HCT116 (cell line): Measurements from ENCODE around the gene TRAF3. TPM values are rescaled to one million over a fixed set of nuclear protein-coding genes. Genes with fewer than 3 reads are reported as not detected.

ENCODE experiments used
- ATAC-seq: fragments of 200-7000 bp; cut with Tn5 transposase; 2 replicates; pipeline ENCODE4 v1.9.1; 2020; ENCODE audit warnings: mild to moderate bottlenecking, moderate library complexity
- BruUV-seq: library from RNA; stranded (reverse); fragments of 400-500 nt; replicated peaks from 2 replicates; lab custom pipeline; 2021; lab: Mats Ljungman, UMichigan
- CTCF ChIA-PET: fragments of 300-600 bp; sonication (Branson Sonifier 250); formaldehyde crosslinking; loops from one replicate; lab custom pipeline; 2021; ENCODE audit warnings: antibody characterized with exemption; lab: Charles Lee
- POLR2A ChIA-PET: fragments of 300-600, 350-600 bp; sonication (Branson Sonifier 250); formaldehyde crosslinking; loops from one replicate; lab custom pipeline; 2021; ENCODE audit warnings: antibody characterized with exemption; lab: Charles Lee
- RAD21 ChIA-PET, 2 experiments: fragments of 300-600 bp; sonication (Branson Sonifier 250); formaldehyde crosslinking; loops; one replicate each; lab custom pipeline; 2023; ENCODE audit warnings: low total read pairs in 2 of 2; ENCODE audit not compliant: uncharacterized antibody in 2 of 2, unreplicated experiment in 2 of 2, low non-redundant PET in 1 of 2; lab: Charles Lee
- DNase-seq: peaks from one replicate; pipeline ENCODE4 v3.0.0-alpha.2; 2010; ENCODE audit warnings: low read depth, low spot score
- H2AFZ ChIP-seq: fragments of 200-600 bp; shearing (Covaris generic), sonication (generic); 2 replicates; pipeline ENCODE4 v1.6.1; 2017; ENCODE audit warnings: low read depth, mixed run types, mixed read lengths, antibody characterized with exemption, low read length; ENCODE audit not compliant: poor library complexity, severe bottlenecking
- H3K27ac ChIP-seq: 2 replicates; pipeline ENCODE4 v1.5.1; 2012; ENCODE audit warnings: low read depth, low read length
- H3K27me3 ChIP-seq: fragments of 200-600 bp; sonication (generic); 2 replicates; pipeline ENCODE4 v1.6.1; 2016; ENCODE audit warnings: mixed run types, low read length, mixed read lengths; ENCODE audit not compliant: insufficient read depth
- H3K36me3 ChIP-seq, 2 experiments: fragments of 200-500 bp in 1 of 2; fragments of 200-600 bp in 1 of 2; sonication (Bioruptor generic) in 1 of 2; sonication (generic) in 1 of 2; 2 replicates each; pipeline versions ENCODE4 v1.5.1 to v1.6.1; 2014 to 2016; ENCODE audit warnings: low read length in 2 of 2, inconsistent platforms in 1 of 2, mixed read lengths in 1 of 2, mixed run types in 1 of 2; ENCODE audit not compliant: insufficient read depth in 2 of 2, control insufficient read depth in 1 of 2
- H3K4me1 ChIP-seq, 2 experiments: fragments of 200-600 bp in 1 of 2; sonication (generic) in 1 of 2; 2 replicates each; pipeline versions ENCODE4 v1.5.1 to v1.6.1; 2012 to 2017; ENCODE audit warnings: low read length in 2 of 2, inconsistent platforms in 1 of 2, mild to moderate bottlenecking in 1 of 2, mixed read lengths in 1 of 2, mixed run types in 1 of 2, moderate library complexity in 1 of 2; ENCODE audit not compliant: insufficient read depth in 2 of 2, control insufficient read depth in 1 of 2
- H3K4me2 ChIP-seq: fragments of 200-600 bp; sonication (generic); 2 replicates; pipeline ENCODE4 v1.6.1; 2017; ENCODE audit warnings: mixed run types, low read length, mixed read lengths
- H3K4me3 ChIP-seq, 2 experiments: fragments of 200-600 bp in 1 of 2; sonication (generic) in 1 of 2; replicated peaks in 1 of 2; 2 replicates each; pipeline ENCODE4 v1.5.1; 2011 to 2016; ENCODE audit warnings: low read length in 2 of 2, control low read depth in 1 of 2, low read depth in 1 of 2, mild to moderate bottlenecking in 1 of 2, mixed read lengths in 1 of 2, mixed run types in 1 of 2
- H3K79me2 ChIP-seq: fragments of 200-600 bp; sonication (generic); 2 replicates; pipeline ENCODE4 v1.6.1; 2017; ENCODE audit warnings: mild to moderate bottlenecking, mixed run types, low read length, moderate library complexity, mixed read lengths; ENCODE audit not compliant: insufficient read depth
- H3K9ac ChIP-seq: fragments of 200-600 bp; sonication (generic); 2 replicates; pipeline ENCODE4 v1.6.1; 2016; ENCODE audit warnings: low read length, mixed read lengths
- H3K9me2 ChIP-seq: fragments of 200-600 bp; sonication (generic), shearing (Covaris generic); 2 replicates; pipeline ENCODE4 v1.6.1; 2017; ENCODE audit warnings: mixed run types, mild to moderate bottlenecking, moderate library complexity; ENCODE audit not compliant: insufficient read depth
- H3K9me3 ChIP-seq, 2 experiments: fragments of 200-500 bp in 1 of 2; fragments of 200-600 bp in 1 of 2; sonication (Bioruptor generic) in 1 of 2; sonication (generic) in 1 of 2; 2 replicates each; pipeline ENCODE4 v1.6.1; 2014 to 2017; ENCODE audit warnings: low read length in 2 of 2, mixed read lengths in 2 of 2, inconsistent platforms in 1 of 2, low read depth in 1 of 2, mild to moderate bottlenecking in 1 of 2, mixed run types in 1 of 2, moderate library complexity in 1 of 2; ENCODE audit not compliant: control insufficient read depth in 1 of 2, insufficient read depth in 1 of 2
- H4K20me1 ChIP-seq: fragments of 200-600 bp; sonication (generic), shearing (Covaris generic); 2 replicates; pipeline ENCODE4 v1.6.1; 2017; ENCODE audit warnings: mixed run types, mild to moderate bottlenecking, moderate library complexity; ENCODE audit not compliant: insufficient read depth
- CBX3 ChIP-seq: IDR thresholded peaks from 2 replicates; pipeline ENCODE4 v1.6.1; 2012; ENCODE audit warnings: low read depth
- CEBPB ChIP-seq: IDR thresholded peaks from 2 replicates; pipeline ENCODE4 v1.6.1; 2012; ENCODE audit warnings: low read depth
- CTCF ChIP-seq, 3 experiments: fragments of 200-600 bp in 1 of 3; sonication (generic) in 1 of 3; IDR thresholded peaks in 2 of 3; conservative IDR thresholded peaks in 1 of 3; 2 replicates each; pipeline ENCODE4 v1.5.1; 2012 to 2017; ENCODE audit warnings: low read depth in 2 of 3, low read length in 2 of 3, antibody characterized with exemption in 1 of 3, borderline replicate concordance in 1 of 3, control low read depth in 1 of 3, mild to moderate bottlenecking in 1 of 3, mixed read lengths in 1 of 3, mixed run types in 1 of 3, moderate library complexity in 1 of 3; ENCODE audit not compliant: insufficient read depth in 1 of 3
- EGR1 ChIP-seq: IDR thresholded peaks from 2 replicates; pipeline ENCODE4 v1.6.1; 2012; ENCODE audit warnings: low read depth
- ELF1 ChIP-seq: IDR thresholded peaks from 2 replicates; pipeline ENCODE4 v1.6.1; 2012; ENCODE audit warnings: low read depth, borderline replicate concordance
- EZH2 ChIP-seq: fragments of 200-600 bp; sonication (generic); IDR thresholded peaks from 2 replicates; pipeline ENCODE4 v1.6.1; 2017; ENCODE audit warnings: antibody characterized with exemption, mixed run types
- POLR2A ChIP-seq: IDR thresholded peaks from 2 replicates; pipeline ENCODE4 v1.7.0; 2011; ENCODE audit warnings: borderline replicate concordance; ENCODE audit not compliant: insufficient read depth, insufficient read length; ENCODE audit errors: extremely low read depth
- POLR2AphosphoS5 ChIP-seq: IDR thresholded peaks from 2 replicates; pipeline ENCODE4 v1.6.1; 2011; ENCODE audit warnings: mild to moderate bottlenecking, low read depth, low read length, moderate library complexity
- RAD21 ChIP-seq: IDR thresholded peaks from 2 replicates; pipeline ENCODE4 v1.6.1; 2012; ENCODE audit warnings: low read depth, mild to moderate bottlenecking
- SIN3A ChIP-seq: IDR thresholded peaks from 2 replicates; pipeline ENCODE4 v1.6.1; 2012; ENCODE audit warnings: low read depth
- SP1 ChIP-seq: IDR thresholded peaks from 2 replicates; pipeline ENCODE4 v1.6.1; 2012; ENCODE audit warnings: low read depth
- SRF ChIP-seq: IDR thresholded peaks from 2 replicates; pipeline ENCODE4 v1.6.1; 2012; ENCODE audit warnings: low read depth
- YY1 ChIP-seq: IDR thresholded peaks from 2 replicates; pipeline ENCODE4 v1.6.1; 2011; ENCODE audit warnings: low read length, low read depth, moderate library complexity, mild to moderate bottlenecking; ENCODE audit not compliant: insufficient replicate concordance; ENCODE audit errors: extremely low read depth
- ZFX ChIP-seq: fragments of 450-650 bp; IDR thresholded peaks from 2 replicates; pipeline ENCODE4 v1.6.1; 2017
- ZNF274 ChIP-seq: fragments of 200-500 bp; sonication (Bioruptor generic); IDR thresholded peaks from 2 replicates; pipeline ENCODE4 v1.6.1; 2014; ENCODE audit warnings: mild to moderate bottlenecking, low read depth, low read length, inconsistent platforms
- intact Hi-C: fragments of 100-400 bp; cut with micrococcal nuclease; formaldehyde crosslinking; loops from 2 replicates; pipeline ENCODE4 v1.10.0; 2022
- total RNA-seq: library from RNA; stranded (reverse); gene quantifications from one replicate; pipeline ENCODE4 v1.2.1, GENCODE V29; 2021; ENCODE audit not compliant: unreplicated experiment
- TF ChIP-seq, protein P1 (sequence below): IDR thresholded peaks from 2 replicates; pipeline ENCODE4 v1.6.1; 2011; ENCODE audit warnings: mild to moderate bottlenecking, low read length, moderate library complexity; ENCODE audit not compliant: insufficient replicate concordance; ENCODE audit errors: extremely low read depth
- TF ChIP-seq, protein P2 (sequence below): IDR thresholded peaks from 2 replicates; pipeline ENCODE4 v1.6.1; 2012

Gene TRAF3
- total RNA-seq, 1 experiment from 2014 or later, result 32.1 TPM

DNA sequence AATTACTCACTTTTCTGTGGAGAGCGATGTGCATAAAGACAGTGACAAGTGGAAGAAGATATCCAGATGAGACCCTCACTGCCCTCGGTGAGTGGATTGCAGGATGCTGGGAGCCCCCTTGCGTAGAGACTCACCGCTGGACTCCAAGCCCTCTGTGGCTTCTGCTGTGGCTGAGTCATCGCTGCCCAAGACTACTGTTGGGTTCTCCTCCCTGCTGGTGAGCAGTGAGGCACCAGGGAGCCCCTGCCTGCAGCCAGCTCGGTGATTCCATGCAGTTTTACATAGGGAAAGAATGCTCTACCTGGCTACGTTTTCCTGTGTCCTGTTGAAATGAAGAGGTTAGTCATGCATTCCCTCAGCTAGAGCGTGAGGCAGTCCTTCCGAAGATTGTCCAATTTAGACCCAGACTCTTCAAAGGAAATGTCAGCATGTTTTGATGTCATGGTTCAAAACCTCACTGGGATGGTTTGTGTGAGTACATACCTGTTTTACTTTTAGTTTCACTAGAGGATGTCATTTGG lies 28.2 kb downstream of the TRAF3 start (continued):
- TF ChIP-seq YY1 (no peak), EGR1 (no peak), CEBPB (0 out of 2 replicates have a peak, but pooled peaks have one; percentile 16), SRF (no peak), POLR2A (no peak), RAD21 (peak; percentile 42; the same call in 1 of the 2 replicates), POLR2AphosphoS5 (no peak), SIN3A (no peak), ZFX (no peak), CBX3 (peak; percentile 91), EZH2 (no peak), SP1 (peak; percentile 62), ELF1 (no peak)
- TF ChIP-seq, protein P1, sequence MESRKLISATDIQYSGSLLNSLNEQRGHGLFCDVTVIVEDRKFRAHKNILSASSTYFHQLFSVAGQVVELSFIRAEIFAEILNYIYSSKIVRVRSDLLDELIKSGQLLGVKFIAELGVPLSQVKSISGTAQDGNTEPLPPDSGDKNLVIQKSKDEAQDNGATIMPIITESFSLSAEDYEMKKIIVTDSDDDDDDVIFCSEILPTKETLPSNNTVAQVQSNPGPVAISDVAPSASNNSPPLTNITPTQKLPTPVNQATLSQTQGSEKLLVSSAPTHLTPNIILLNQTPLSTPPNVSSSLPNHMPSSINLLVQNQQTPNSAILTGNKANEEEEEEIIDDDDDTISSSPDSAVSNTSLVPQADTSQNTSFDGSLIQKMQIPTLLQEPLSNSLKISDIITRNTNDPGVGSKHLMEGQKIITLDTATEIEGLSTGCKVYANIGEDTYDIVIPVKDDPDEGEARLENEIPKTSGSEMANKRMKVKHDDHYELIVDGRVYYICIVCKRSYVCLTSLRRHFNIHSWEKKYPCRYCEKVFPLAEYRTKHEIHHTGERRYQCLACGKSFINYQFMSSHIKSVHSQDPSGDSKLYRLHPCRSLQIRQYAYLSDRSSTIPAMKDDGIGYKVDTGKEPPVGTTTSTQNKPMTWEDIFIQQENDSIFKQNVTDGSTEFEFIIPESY, result no peak
- TF ChIP-seq, protein P2, sequence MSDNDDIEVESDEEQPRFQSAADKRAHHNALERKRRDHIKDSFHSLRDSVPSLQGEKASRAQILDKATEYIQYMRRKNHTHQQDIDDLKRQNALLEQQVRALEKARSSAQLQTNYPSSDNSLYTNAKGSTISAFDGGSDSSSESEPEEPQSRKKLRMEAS, result peak; percentile 11; the same call in 1 of the 2 replicates

GRCh38 chr14:102805941-102806340 lies 28.7 kb downstream of the TRAF3 start:
- POLR2A ChIA-PET, result no interaction called here

More at GRCh38 chr14:102805941-102806340, 28.7 kb downstream of the TRAF3 start:
- Histone ChIP-seq H4K20me1 (no peaks in the 10 kb centered on the region; the same call in 1 of the 2 replicates), H3K4me2 (peak overlapping the region; percentile 80), H3K79me2 (peaks cover 76% of the 10 kb centered on the region), H3K9me3 (no peaks in the 10 kb centered on the region), H3K27me3 (no peaks in the 10 kb centered on the region), H3K9me2 (no peaks in the 10 kb centered on the region), H3K4me1 (peaks cover 44 to 68% of the 10 kb centered on the region in 2 experiments), H3K4me3 (peak overlapping the region in 1 of 2 experiments; percentile 41; a peak in 2 of 4 replicates), H2AFZ (no peak overlapping the region), H3K36me3 (no peaks in the 10 kb centered on the region), H3K9ac (peak overlapping the region; percentile 53)
- DNase-seq, result no peak
- ChIA-PET RAD21 (no interaction called here), CTCF (interaction anchor here (0.9 to 1.7 kb wide), 2 partner anchors 12 to 281 kb away, joined by 4 to 5 read pairs; no protein-coding TSS in a partner anchor)
- intact Hi-C loops, result loop anchor here (1.0 to 2.0 kb wide), 2 partner anchors 29 to 212 kb away; partner anchors contain the start of gene TRAF3
- no TSS peak for BruUV-seq
- no peak; the same call in 1 of the 2 replicates for ATAC-seq
- TF ChIP-seq RAD21, result no peak
- TF ChIP-seq ZNF274, result no peak
- TF ChIP-seq, protein P2, result no peak
- TF ChIP-seq CBX3, result no peak
- TF ChIP-seq CTCF (IDR thresholded peaks at IDR 0.05 in 2 of 3, conservative IDR thresholded peaks at IDR 0.05 in 1 of 3; ENCODE audit: borderline replicate concordance in 1 of 3, insufficient read depth in 1 of 3, low read depth in 2 of 3, low read length in 2 of 3), result peak in 2 of 3 experiments; percentile 20 to 43; a peak in 3 of 6 replicates
- TF ChIP-seq, all 23 proteins: peak for 1
- peak overlapping the region; percentile 88; the same call in 1 of the 2 replicates for H3K27ac ChIP-seq
